Panc1 (cell line): ENCODE measurements around the gene CHTOP. TPM values are rescaled to one million over a fixed set of nuclear protein-coding genes. Genes with fewer than 3 reads are reported as not detected.

ENCODE experiments used
- ATAC-seq: fragments of 200-7000 bp; cut with Tn5 transposase; 2 replicates; pipeline ENCODE4 v1.9.1; 2020; ENCODE audit warnings: mild to moderate bottlenecking, moderate library complexity
- BruUV-seq: library from RNA; stranded (reverse); fragments of 400-500 nt; replicated peaks from 2 replicates; lab custom pipeline; 2021; lab: Mats Ljungman, UMichigan
- CTCF ChIA-PET: fragments of 300-600 bp; sonication (Branson Sonifier 250); formaldehyde crosslinking; loops from one replicate; lab custom pipeline; 2022; ENCODE audit warnings: antibody characterized with exemption; lab: Charles Lee
- POLR2A ChIA-PET: fragments of 300-600 bp; sonication (Branson Sonifier 250); formaldehyde crosslinking; loops from one replicate; lab custom pipeline; 2022; ENCODE audit warnings: antibody characterized with exemption; lab: Charles Lee
- DNase-seq: peaks from one replicate; pipeline ENCODE4 v3.0.0-alpha.2; 2010; ENCODE audit warnings: low read depth, low spot score
- H3K27ac ChIP-seq: 2 replicates; pipeline ENCODE4 v1.5.1; 2011; ENCODE audit warnings: mild to moderate bottlenecking, low read length, inconsistent platforms
- H3K27me3 ChIP-seq: fragments of 200-500 bp; sonication (Bioruptor generic); 2 replicates; pipeline ENCODE4 v1.6.0; 2014; ENCODE audit warnings: low read length, inconsistent platforms; ENCODE audit not compliant: control insufficient read depth, insufficient read depth
- H3K36me3 ChIP-seq: fragments of 200-500 bp; sonication (Bioruptor generic); 2 replicates; pipeline ENCODE4 v1.5.1; 2014; ENCODE audit warnings: inconsistent platforms, mild to moderate bottlenecking, low read length, moderate library complexity; ENCODE audit not compliant: control insufficient read depth, insufficient read depth
- H3K4me1 ChIP-seq: 2 replicates; pipeline ENCODE4 v1.5.1; 2011; ENCODE audit warnings: inconsistent platforms, mild to moderate bottlenecking, low read length, moderate library complexity; ENCODE audit not compliant: control insufficient read depth, insufficient read depth
- H3K4me3 ChIP-seq, 2 experiments: 2 replicates each; pipeline ENCODE4 v1.5.1; 2011 to 2012; ENCODE audit warnings: low read depth in 2 of 2, low read length in 2 of 2, mild to moderate bottlenecking in 2 of 2, inconsistent platforms in 1 of 2, moderate library complexity in 1 of 2
- H3K9me3 ChIP-seq: fragments of 200-500 bp; sonication (Bioruptor generic); 2 replicates; pipeline ENCODE4 v1.5.1; 2014; ENCODE audit warnings: low read depth, mild to moderate bottlenecking, inconsistent platforms, low read length, moderate library complexity; ENCODE audit not compliant: control insufficient read depth, insufficient read depth
- CTCF ChIP-seq: fragments of 450-650 bp; IDR thresholded peaks from 2 replicates; pipeline ENCODE4 v1.5.1; 2017; ENCODE audit warnings: mild to moderate bottlenecking
- POLR2AphosphoS5 ChIP-seq: IDR thresholded peaks from 2 replicates; pipeline ENCODE4 v1.6.1; 2012; ENCODE audit warnings: mild to moderate bottlenecking, low read depth, low read length, moderate library complexity
- REST ChIP-seq, 2 experiments: IDR thresholded peaks; 2 replicates each; pipeline ENCODE4 v1.6.1; 2011 to 2012; ENCODE audit warnings: low read depth in 2 of 2, control low read depth in 1 of 2, low read length in 1 of 2, mild to moderate bottlenecking in 1 of 2, moderate library complexity in 1 of 2; ENCODE audit not compliant: insufficient read depth in 1 of 2
- SIN3A ChIP-seq: IDR thresholded peaks from 2 replicates; pipeline ENCODE4 v1.6.1; 2012; ENCODE audit warnings: low read depth, mild to moderate bottlenecking, low read length, moderate library complexity, borderline replicate concordance; ENCODE audit not compliant: insufficient read depth
- TCF7L2 ChIP-seq: IDR thresholded peaks from 2 replicates; pipeline ENCODE4 v1.6.1; 2011; ENCODE audit warnings: mild to moderate bottlenecking, low read depth, low read length, inconsistent platforms
- in situ Hi-C: cut with HindIII; loops from 2 replicates; pipeline ENCODE4 v1.10.0; 2016; ENCODE audit warnings: low sequenced_read_pairs, low pct_unique_long_range_greater_than_20kb
- intact Hi-C: fragments of 100-400 bp; cut with micrococcal nuclease; formaldehyde crosslinking; loops from one replicate; pipeline ENCODE4 v1.10.0; 2022; ENCODE audit not compliant: unreplicated experiment
- total RNA-seq: library from RNA; stranded (reverse); gene quantifications from one replicate; pipeline ENCODE4 v1.2.1, GENCODE V29; 2021; ENCODE audit not compliant: unreplicated experiment

The CHTOP gene
- total RNA-seq, 1 experiment from 2014 or later, result 87.0 TPM

GRCh38 chr1:153610334-153610733, 23.5 kb upstream of the CHTOP start:
- H3K27ac ChIP-seq, result peak overlapping the region; percentile 79
- H3K4me3 ChIP-seq, result peak overlapping the region in 1 of 2 experiments; percentile 49; a peak in 1 of 4 replicates
- H3K4me1 ChIP-seq, result peaks cover 47% of the 10 kb centered on the region
- H3K27me3 ChIP-seq, result no peaks in the 10 kb centered on the region
- H3K9me3 ChIP-seq, result no peaks in the 10 kb centered on the region
- TF ChIP-seq POLR2AphosphoS5 (no peak), TCF7L2 (no peak)
- CTCF ChIA-PET, result no interaction called here
- BruUV-seq, result no TSS peak
- intact Hi-C loops, result no loop called here
- H3K36me3 ChIP-seq, result no peaks in the 10 kb centered on the region
- POLR2A ChIA-PET, result no interaction called here
- DNase-seq, result no peak
- no peak for ATAC-seq
- in situ Hi-C loops, result loop anchor here (25.0 kb wide), 1 partner anchor 248 kb away; the partner anchor contains the start of gene S100A9

- Histone ChIP-seq H3K36me3 (no peaks in the 10 kb centered on the region), H3K4me1 (peaks cover 47% of the 10 kb centered on the region), H3K27me3 (no peaks in the 10 kb centered on the region), H3K27ac (peak overlapping the region; percentile 79; the same call in 1 of the 2 replicates), H3K9me3 (no peaks in the 10 kb centered on the region), H3K4me3 (peak overlapping the region in 1 of 2 experiments; percentile 85; a peak in 1 of 4 replicates)
- ATAC-seq (no peak), DNase-seq (no peak)
- BruUV-seq, result no TSS peak
- TF ChIP-seq POLR2AphosphoS5 (no peak), REST (IDR thresholded peaks at IDR 0.05; ENCODE audit: insufficient read depth in 1 of 2, low read depth in 2 of 2, low read length in 1 of 2) (no peak), CTCF (no peak), TCF7L2 (no peak), SIN3A (no peak)
- CTCF ChIA-PET, result interaction anchor here (0.6 kb wide), 1 partner anchor 58 kb away, joined by 4 read pairs; no protein-coding TSS in a partner anchor
- in situ Hi-C loops, result loop anchor here (25.0 kb wide), 1 partner anchor 249 kb away; the partner anchor contains the start of gene S100A9
- intact Hi-C loops, result no loop called here
- POLR2A ChIA-PET, result interaction anchor here (0.7 kb wide), 1 partner anchor 78 kb away, joined by 8 read pairs; no protein-coding TSS in a partner anchor
These were observed 23.0 kb upstream of the CHTOP start for GRCh38 chr1:153610811-153611301.

- peaks cover 47% of the 10 kb centered on the region for H3K4me1 ChIP-seq
These were observed 22.5 kb upstream of the CHTOP start for GRCh38 chr1:153611356-153611755.

More at GRCh38 chr1:153611356-153611755, 22.5 kb upstream of the CHTOP start:
- Histone ChIP-seq H3K27me3 (no peaks in the 10 kb centered on the region), H3K27ac (peak overlapping the region; percentile 87), H3K9me3 (no peaks in the 10 kb centered on the region), H3K36me3 (no peaks in the 10 kb centered on the region), H3K4me3 (peak overlapping the region; percentile 52 to 85)
- ChIA-PET CTCF (interaction anchor here (0.6 kb wide), 1 partner anchor 59 kb away, joined by 4 read pairs; no protein-coding TSS in a partner anchor), POLR2A (interaction anchor here (0.7 to 1.1 kb wide), 2 partner anchors 26 to 79 kb away, joined by 6 to 8 read pairs; no protein-coding TSS in a partner anchor)
- no peak for TF ChIP-seq CTCF
- TF ChIP-seq TCF7L2, result no peak
- no peak for TF ChIP-seq POLR2AphosphoS5
- TF ChIP-seq SIN3A, result no peak
- TF ChIP-seq REST (IDR thresholded peaks at IDR 0.05; ENCODE audit: insufficient read depth in 1 of 2, low read depth in 2 of 2, low read length in 1 of 2), result no peak
- DNase-seq (no peak), ATAC-seq (no peak)
- TSS peak; percentile 67 for BruUV-seq
- intact Hi-C loops (no loop called here), in situ Hi-C loops (loop anchor here (25.0 kb wide), 1 partner anchor 249 kb away; the partner anchor contains the start of gene S100A9)
